22Rv1 (cell line): ENCODE measurements around the gene OR11H12.
"Not testable (repeated sequence)": the region's sequence is repeated elsewhere in the genome, so short reads cannot be mapped to it uniquely, and the experiment has no call there.

ENCODE experiments used
- ZFX ChIP-seq: fragments of 450-650 bp; IDR thresholded peaks from 2 replicates; pipeline ENCODE4 v1.6.1; 2017; ENCODE audit warnings: antibody characterized with exemption, borderline replicate concordance
- TF ChIP-seq, protein P1 (sequence below): fragments of 450-650 bp; IDR thresholded peaks from 2 replicates; pipeline ENCODE4 v1.5.1; 2017; ENCODE audit warnings: mild to moderate bottlenecking

DNA sequence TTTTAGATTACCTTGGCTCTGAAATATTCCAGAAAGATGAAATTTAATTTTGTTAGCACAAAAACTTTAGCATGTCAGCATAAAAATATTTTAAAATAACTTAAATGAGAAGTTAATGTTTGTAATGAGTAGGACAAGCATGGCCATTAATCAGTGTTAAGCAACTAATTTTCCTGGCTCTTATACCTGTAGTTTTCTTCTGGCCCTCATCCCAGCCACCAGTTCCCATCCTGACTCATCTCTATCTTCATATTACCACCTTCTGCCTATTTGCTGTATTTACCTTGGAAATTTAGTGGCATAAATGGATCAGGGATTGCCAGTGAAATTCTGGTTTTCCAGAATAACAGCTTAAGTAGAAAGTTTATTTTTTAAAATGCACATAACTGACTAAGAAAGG is 37.1 kb downstream of the OR11H12 start:
- TF ChIP-seq, protein P1, sequence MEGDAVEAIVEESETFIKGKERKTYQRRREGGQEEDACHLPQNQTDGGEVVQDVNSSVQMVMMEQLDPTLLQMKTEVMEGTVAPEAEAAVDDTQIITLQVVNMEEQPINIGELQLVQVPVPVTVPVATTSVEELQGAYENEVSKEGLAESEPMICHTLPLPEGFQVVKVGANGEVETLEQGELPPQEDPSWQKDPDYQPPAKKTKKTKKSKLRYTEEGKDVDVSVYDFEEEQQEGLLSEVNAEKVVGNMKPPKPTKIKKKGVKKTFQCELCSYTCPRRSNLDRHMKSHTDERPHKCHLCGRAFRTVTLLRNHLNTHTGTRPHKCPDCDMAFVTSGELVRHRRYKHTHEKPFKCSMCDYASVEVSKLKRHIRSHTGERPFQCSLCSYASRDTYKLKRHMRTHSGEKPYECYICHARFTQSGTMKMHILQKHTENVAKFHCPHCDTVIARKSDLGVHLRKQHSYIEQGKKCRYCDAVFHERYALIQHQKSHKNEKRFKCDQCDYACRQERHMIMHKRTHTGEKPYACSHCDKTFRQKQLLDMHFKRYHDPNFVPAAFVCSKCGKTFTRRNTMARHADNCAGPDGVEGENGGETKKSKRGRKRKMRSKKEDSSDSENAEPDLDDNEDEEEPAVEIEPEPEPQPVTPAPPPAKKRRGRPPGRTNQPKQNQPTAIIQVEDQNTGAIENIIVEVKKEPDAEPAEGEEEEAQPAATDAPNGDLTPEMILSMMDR: not testable (repeated sequence)
- TF ChIP-seq ZFX: not testable (repeated sequence)
